A549 (cell line): ENCODE results near the gene ZNF354B. TPM values are rescaled to one million over a fixed set of nuclear protein-coding genes. Genes with fewer than 3 reads are reported as not detected.

Source experiments
- ATAC-seq, 2 experiments: fragments of 200-7000 bp in 1 of 2; fragments of >200 bp in 1 of 2; cut with Nextera tagmentation in 1 of 2; cut with Tn5 transposase in 1 of 2; 3 replicates each; pipeline versions ENCODE4 v1.8.0 to v1.9.1; 2018 to 2020; ENCODE audit warnings: mild to moderate bottlenecking in 1 of 2, moderate library complexity in 1 of 2
- CTCF ChIA-PET: fragments of 300-600 bp; sonication (Branson Sonifier 250); formaldehyde crosslinking; extraction: SDS; loops from one replicate; lab custom pipeline; 2021; ENCODE audit warnings: antibody characterized with exemption, inconsistent platforms; lab: Yijun Ruan, JAX
- POLR2A ChIA-PET: fragments of 350-600 bp; formaldehyde crosslinking; extraction: SDS; loops from one replicate; lab custom pipeline; 2021; ENCODE audit warnings: antibody characterized with exemption, inconsistent platforms; lab: Yijun Ruan, JAX
- DNase-seq, 2 experiments: peaks; one replicate each; pipeline versions ENCODE4 v3.0.0 to v3.0.0-alpha.2; 2011 to 2016; ENCODE audit warnings: low read depth in 1 of 2, low spot score in 1 of 2
- FAIRE-seq: peaks from 2 replicates; lab custom pipeline; 2011; peaks lifted over from hg19 to GRCh38; lab: Jason Lieb, UNC
- H3K27ac ChIP-seq, 2 experiments: fragments of >200 bp; sonication (Bioruptor Twin); formaldehyde crosslinking; 3 replicates each; pipeline ENCODE4 v1.5.1; 2016 to 2017
- H3K4me1 ChIP-seq: fragments of >200 bp; sonication (Bioruptor Twin); formaldehyde crosslinking; 3 replicates; pipeline ENCODE4 v1.6.1; 2016
- H3K4me2 ChIP-seq: fragments of >200 bp; sonication (Bioruptor Twin); formaldehyde crosslinking; 3 replicates; pipeline ENCODE4 v1.6.1; 2016
- H3K4me3 ChIP-seq: fragments of >200 bp; sonication (Bioruptor Twin); formaldehyde crosslinking; 3 replicates; pipeline ENCODE4 v1.5.1; 2016
- H3K9me3 ChIP-seq: fragments of >200 bp; sonication (Bioruptor Twin); formaldehyde crosslinking; 3 replicates; pipeline ENCODE4 v1.6.1; 2016
- ATOH8 ChIP-seq: fragments of 250-450 bp; sonication (Bioruptor Pico); IDR thresholded peaks from 2 replicates; pipeline ENCODE4 v1.5.0; 2020; ENCODE audit warnings: low read depth, mild to moderate bottlenecking, moderate library complexity
- CHD2 ChIP-seq: fragments of 150-350 bp; IDR thresholded peaks from 2 replicates; pipeline ENCODE4 v1.6.1; 2014; ENCODE audit warnings: low read length; ENCODE audit not compliant: partially characterized antibody
- E2F6 ChIP-seq: IDR thresholded peaks from 2 replicates; pipeline ENCODE4 v1.6.1; 2012; ENCODE audit warnings: low read depth, borderline replicate concordance
- EHF ChIP-seq: fragments of 250-450 bp; sonication (Bioruptor Pico); IDR thresholded peaks from 2 replicates; pipeline ENCODE4 v1.5.0; 2020; ENCODE audit warnings: mild to moderate bottlenecking
- ELK1 ChIP-seq: fragments of 150-350 bp; IDR thresholded peaks from 2 replicates; pipeline ENCODE4 v1.6.1; 2014; ENCODE audit warnings: low read depth, mild to moderate bottlenecking, low read length
- FOSB ChIP-seq: fragments of 250-450 bp; sonication (Bioruptor Pico); IDR thresholded peaks from 2 replicates; pipeline ENCODE4 v1.5.0; 2020; ENCODE audit warnings: mild to moderate bottlenecking, moderate library complexity
- HDAC2 ChIP-seq: fragments of 200-600 bp; sonication (generic); IDR thresholded peaks from 2 replicates; pipeline ENCODE4 v1.6.1; 2016
- JUN ChIP-seq, 2 experiments: fragments of >200 bp; sonication (Bioruptor Twin); formaldehyde crosslinking; IDR thresholded peaks; 2 replicates in 1 of 2; 3 replicates in 1 of 2; pipeline ENCODE4 v1.6.1; 2016 to 2017
- KDM1A ChIP-seq: fragments of 200-600 bp; sonication (generic); IDR thresholded peaks from 2 replicates; pipeline ENCODE4 v1.6.1; 2016; ENCODE audit warnings: low read depth, mild to moderate bottlenecking
- KDM5A ChIP-seq: fragments of 200-600 bp; sonication (generic); IDR thresholded peaks from 2 replicates; pipeline ENCODE4 v1.6.1; 2016; ENCODE audit warnings: antibody characterized with exemption, mild to moderate bottlenecking
- MAZ ChIP-seq: fragments of 150-350 bp; IDR thresholded peaks from 2 replicates; pipeline ENCODE4 v1.6.1; 2014; ENCODE audit warnings: antibody characterized with exemption, low read depth, low read length, borderline replicate concordance
- NFE2L2 ChIP-seq: fragments of 150-350 bp; conservative IDR thresholded peaks from 2 replicates; pipeline ENCODE4 v1.6.1; 2014; ENCODE audit warnings: low read length
- NPAS2 ChIP-seq: fragments of 250-450 bp; sonication (Bioruptor Pico); IDR thresholded peaks from 2 replicates; pipeline ENCODE4 v1.8.0; 2022; ENCODE audit warnings: mild to moderate bottlenecking, moderate library complexity, borderline replicate concordance
- NR3C1 ChIP-seq: fragments of >200 bp; sonication (Bioruptor Twin); formaldehyde crosslinking; IDR thresholded peaks from 3 replicates; pipeline ENCODE4 v1.6.1; 2017
- RNF2 ChIP-seq: fragments of 200-600 bp; sonication (generic); IDR thresholded peaks from 2 replicates; pipeline ENCODE4 v1.6.1; 2016; ENCODE audit warnings: low read depth, mild to moderate bottlenecking, antibody characterized with exemption, moderate library complexity, borderline replicate concordance
- TFCP2L1 ChIP-seq: fragments of 250-450 bp; sonication (Bioruptor Pico); IDR thresholded peaks from 2 replicates; pipeline ENCODE4 v1.5.0; 2021; ENCODE audit warnings: mild to moderate bottlenecking
- ZC3H11A ChIP-seq: fragments of 450-650 bp; IDR thresholded peaks from 2 replicates; pipeline ENCODE4 v1.6.1; 2014; ENCODE audit warnings: antibody characterized with exemption, mild to moderate bottlenecking
- ZFP36 ChIP-seq: fragments of 450-650 bp; IDR thresholded peaks from 2 replicates; pipeline ENCODE4 v1.6.1; 2014; ENCODE audit warnings: borderline replicate concordance; ENCODE audit not compliant: partially characterized antibody
- ZSCAN20 ChIP-seq: fragments of 250-450 bp; sonication (Bioruptor Pico); IDR thresholded peaks from 2 replicates; pipeline ENCODE4 v1.8.0; 2022; ENCODE audit warnings: mild to moderate bottlenecking, moderate library complexity
- WGBS: methylation state at CpG from one replicate; pipeline ENCODE4 v1.1.6; 2017; ENCODE audit errors: missing lambda C conversion rate; 5-methylcytosine and 5-hydroxymethylcytosine counted together
- polyA plus RNA-seq, 4 experiments: library from polyadenylated mRNA; depleted of rRNA in 3 of 4; stranded (reverse); fragments of >200 nt; fragmentation: RNase III in 1 of 4; extraction: RNeasy Plus Mini Kit Qiagen cat#74134 plus additional on column Dnase treatment in 1 of 4; gene quantifications; 2 replicates in 3 of 4; 3 replicates in 1 of 4; pipeline ENCODE4 v1.2.3, GENCODE V29; 2011 to 2017
- TF ChIP-seq, protein P1 (sequence below): fragments of >200 bp; sonication (Bioruptor Twin); formaldehyde crosslinking; IDR thresholded peaks from 3 replicates; pipeline ENCODE4 v1.6.1; 2016
- TF ChIP-seq, protein P2 (sequence below): IDR thresholded peaks from 2 replicates; pipeline ENCODE4 v1.6.1; 2012

The ZNF354B gene
- polyA plus RNA-seq, 2 of the 4 experiments (the other 2 are of a cell fraction): 7.5 to 10.3 TPM

DNA sequence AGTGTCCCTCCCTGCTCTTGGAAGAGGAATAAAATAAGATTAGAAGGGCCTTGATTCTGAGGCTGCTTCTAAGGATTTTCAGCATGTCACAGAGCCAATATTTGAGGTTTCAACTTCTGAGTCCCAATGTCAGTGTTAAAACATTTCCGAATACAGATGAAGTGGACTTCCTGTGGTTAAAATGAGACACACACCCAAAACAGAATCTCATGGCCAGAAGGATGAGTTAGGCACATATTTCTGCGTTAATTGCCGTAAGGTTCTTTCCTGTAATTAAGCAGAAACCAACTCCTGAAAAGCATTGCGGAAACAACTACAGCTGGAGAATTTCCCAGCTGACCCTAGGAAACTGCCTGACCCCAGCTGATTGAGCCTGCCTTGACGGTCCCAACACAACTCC is 10.4 kb upstream of the ZNF354B start:
- no peaks in the 10 kb centered on the region for H3K4me1 ChIP-seq
- H3K9me3 ChIP-seq: peaks cover 10% of the 10 kb centered on the region; the same call in 2 of the 3 replicates
- H3K27ac ChIP-seq: no peak overlapping the region
- no peak overlapping the region for H3K4me3 ChIP-seq
- ATAC-seq (no peak), FAIRE-seq (no peak), DNase-seq (no peak)
- ChIA-PET POLR2A (no interaction called here), CTCF (no interaction called here)
- no peak overlapping the region for H3K4me2 ChIP-seq
- 78% methylated on average over 5 of the region's 5 CpGs for WGBS
- TF ChIP-seq ZSCAN20 (CRISPR knock-in tag) (no peak), NFE2L2 (no peak), ELK1 (no peak), TFCP2L1 (CRISPR knock-in tag) (no peak), JUN (IDR thresholded peaks at IDR 0.05) (no peak), NR3C1 (no peak), EHF (CRISPR knock-in tag) (no peak), KDM5A (no peak), KDM1A (no peak), FOSB (CRISPR knock-in tag) (no peak), ZFP36 (no peak)
- TF ChIP-seq, protein P1, sequence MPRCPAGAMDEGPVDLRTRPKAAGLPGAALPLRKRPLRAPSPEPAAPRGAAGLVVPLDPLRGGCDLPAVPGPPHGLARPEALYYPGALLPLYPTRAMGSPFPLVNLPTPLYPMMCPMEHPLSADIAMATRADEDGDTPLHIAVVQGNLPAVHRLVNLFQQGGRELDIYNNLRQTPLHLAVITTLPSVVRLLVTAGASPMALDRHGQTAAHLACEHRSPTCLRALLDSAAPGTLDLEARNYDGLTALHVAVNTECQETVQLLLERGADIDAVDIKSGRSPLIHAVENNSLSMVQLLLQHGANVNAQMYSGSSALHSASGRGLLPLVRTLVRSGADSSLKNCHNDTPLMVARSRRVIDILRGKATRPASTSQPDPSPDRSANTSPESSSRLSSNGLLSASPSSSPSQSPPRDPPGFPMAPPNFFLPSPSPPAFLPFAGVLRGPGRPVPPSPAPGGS: no peak
- TF ChIP-seq, protein P2, sequence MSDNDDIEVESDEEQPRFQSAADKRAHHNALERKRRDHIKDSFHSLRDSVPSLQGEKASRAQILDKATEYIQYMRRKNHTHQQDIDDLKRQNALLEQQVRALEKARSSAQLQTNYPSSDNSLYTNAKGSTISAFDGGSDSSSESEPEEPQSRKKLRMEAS: no peak

DNA sequence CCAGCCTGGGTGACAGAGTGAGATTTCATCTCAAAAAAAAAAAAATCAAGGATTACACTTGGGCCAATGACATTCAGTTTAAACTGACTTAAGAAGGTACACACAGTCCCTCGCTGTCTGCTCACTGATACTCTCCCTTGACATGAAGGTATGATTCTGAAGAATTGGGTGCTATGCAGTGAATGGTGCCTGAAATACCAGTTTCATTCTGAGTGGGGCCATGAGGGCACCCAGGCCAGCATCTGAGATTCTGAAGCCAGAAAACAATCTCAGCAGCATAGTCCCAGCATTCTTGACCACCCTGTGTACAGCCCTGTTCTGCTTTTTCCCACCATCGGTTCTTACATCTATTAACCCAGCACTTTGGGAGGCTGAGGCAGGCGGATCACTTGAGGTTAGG is 7.8 kb upstream of the ZNF354B start:
- WGBS: 37% methylated on average over 3 of the region's 3 CpGs
- FAIRE-seq (no peak), ATAC-seq (no peak)

More for the DNA sequence above, 7.8 kb upstream of the ZNF354B start:
- POLR2A ChIA-PET: no interaction called here
- H3K4me1 ChIP-seq: no peaks in the 10 kb centered on the region
- no peak overlapping the region for H3K4me3 ChIP-seq
- H3K27ac ChIP-seq: no peak overlapping the region
- H3K9me3 ChIP-seq: peaks cover 21% of the 10 kb centered on the region
- no peak for TF ChIP-seq CHD2
- no peak for TF ChIP-seq ZFP36
- TF ChIP-seq, protein P2: no peak
- no peak for TF ChIP-seq ATOH8 (CRISPR knock-in tag)
- TF ChIP-seq JUN (IDR thresholded peaks at IDR 0.05): no peak
- TF ChIP-seq RNF2: no peak
- TF ChIP-seq E2F6: no peak
- TF ChIP-seq EHF (CRISPR knock-in tag): no peak
- no peak for TF ChIP-seq MAZ
- no peak for TF ChIP-seq ELK1
- TF ChIP-seq TFCP2L1 (CRISPR knock-in tag): no peak
- no peak for TF ChIP-seq ZC3H11A
- no peak for TF ChIP-seq HDAC2
- TF ChIP-seq NPAS2 (CRISPR knock-in tag): no peak
- no peak overlapping the region for H3K4me2 ChIP-seq
- no peak for DNase-seq
- CTCF ChIA-PET: no interaction called here
